RWPE1 (cell line): ENCODE results near the gene PARN.

Source experiments
- CTCF ChIA-PET: fragments of 350-600 bp; sonication (Branson Sonifier 250); formaldehyde crosslinking; extraction: SDS; loops from one replicate; lab custom pipeline; 2021; lab: Yijun Ruan, JAX
- POLR2A ChIA-PET: fragments of 400-600 bp; formaldehyde crosslinking; extraction: SDS; loops from one replicate; lab custom pipeline; 2020; ENCODE audit warnings: antibody characterized with exemption; ENCODE audit not compliant: low non-redundant PET; lab: Yijun Ruan, JAX
- DNase-seq: peaks from one replicate; pipeline ENCODE4 v3.0.0; 2012; ENCODE audit warnings: low spot score
- H3K27ac ChIP-seq: fragments of 450-650 bp; 2 replicates; pipeline ENCODE4 v1.5.1; 2017
- CTCF ChIP-seq: fragments of 450-650 bp; conservative IDR thresholded peaks from 2 replicates; pipeline ENCODE4 v1.5.1; 2017; ENCODE audit warnings: low read depth, mild to moderate bottlenecking

Gene PARN

GRCh38 chr16:14509055-14509454, 121.0 kb downstream of the PARN start:
- CTCF ChIA-PET, result no interaction called here
- POLR2A ChIA-PET, result no interaction called here
- H3K27ac ChIP-seq, result no peak overlapping the region
- peak; percentile 30 for DNase-seq
- TF ChIP-seq CTCF, result no peak

- CTCF ChIA-PET, result interaction anchor here (0.6 kb wide), 1 partner anchor 60 kb away, joined by 3 read pairs; no protein-coding TSS in a partner anchor
- no peak overlapping the region for H3K27ac ChIP-seq
- POLR2A ChIA-PET, result no interaction called here
Measured at GRCh38 chr16:14505846-14506245, 124.2 kb downstream of the PARN start.

GRCh38 chr16:14502932-14503741, 126.9 kb downstream of the PARN start:
- ChIA-PET CTCF (interaction anchor here (0.6 kb wide), 1 partner anchor 96 kb away, joined by 5 read pairs; no protein-coding TSS in a partner anchor), POLR2A (no interaction called here)
- H3K27ac ChIP-seq, result no peak overlapping the region
- TF ChIP-seq CTCF, result no peak
- DNase-seq, result peak; percentile 35

More at GRCh38 chr16:14505846-14506245, 124.2 kb downstream of the PARN start:
- no peak for DNase-seq
- TF ChIP-seq CTCF, result no peak

- DNase-seq, result no peak
- CTCF ChIA-PET, result interaction anchor here (0.6 to 1.1 kb wide), 2 partner anchors 106 to 199 kb away, joined by 3 read pairs; no protein-coding TSS in a partner anchor
- POLR2A ChIA-PET, result no interaction called here
- peak overlapping the region; percentile 77; the same call in 1 of the 2 replicates for H3K27ac ChIP-seq
- TF ChIP-seq CTCF, result no peak
Measured at GRCh38 chr16:14502256-14502875, 127.7 kb downstream of the PARN start.

- TF ChIP-seq CTCF, result no peak
- CTCF ChIA-PET, result interaction anchor here (0.6 to 1.1 kb wide), 2 partner anchors 106 to 198 kb away, joined by 3 read pairs; no protein-coding TSS in a partner anchor
- POLR2A ChIA-PET, result no interaction called here
- DNase-seq, result peak; percentile 89
- peak overlapping the region; percentile 77 for H3K27ac ChIP-seq
Measured at GRCh38 chr16:14501331-14502255, 128.5 kb downstream of the PARN start.

- TF ChIP-seq CTCF, result no peak
- POLR2A ChIA-PET, result no interaction called here
- CTCF ChIA-PET, result interaction anchor here (1.0 kb wide), 1 partner anchor 14 kb away, joined by 3 read pairs; no protein-coding TSS in a partner anchor
- H3K27ac ChIP-seq, result no peak overlapping the region
- DNase-seq, result no peak
Measured at GRCh38 chr16:14500791-14501190, 129.3 kb downstream of the PARN start.
